OCI-LY1 (cell line): ENCODE measurements around the gene ALDH3B2.

ENCODE experiments used
- CTCF ChIP-seq: fragments of 200-600 bp; sonication (generic), shearing (Covaris generic); IDR thresholded peaks from 2 replicates; pipeline ENCODE4 v1.5.1; 2017; ENCODE audit warnings: mild to moderate bottlenecking, antibody characterized with exemption, low read length, moderate library complexity, mixed read lengths
- EZH2 ChIP-seq: fragments of 200-600 bp; sonication (generic), shearing (Covaris generic); IDR thresholded peaks from 2 replicates; pipeline ENCODE4 v1.8.0; 2017; ENCODE audit warnings: borderline replicate concordance, mixed run types, mild to moderate bottlenecking, antibody characterized with exemption, low read length, moderate library complexity, mixed read lengths

- TF ChIP-seq CTCF (peak; percentile 40; the same call in 1 of the 2 replicates), EZH2 (no peak)
These were observed 8.7 kb downstream of the ALDH3B2 start for GRCh38 chr11:67665541-67666302.
